ENCODE results near the gene SHISA8. TPM values are rescaled to one million over a fixed set of nuclear protein-coding genes. Genes with fewer than 3 reads are reported as not detected.

The SHISA8 gene
- polyA plus RNA-seq, 1 donor, result 0.10 TPM

DNA sequence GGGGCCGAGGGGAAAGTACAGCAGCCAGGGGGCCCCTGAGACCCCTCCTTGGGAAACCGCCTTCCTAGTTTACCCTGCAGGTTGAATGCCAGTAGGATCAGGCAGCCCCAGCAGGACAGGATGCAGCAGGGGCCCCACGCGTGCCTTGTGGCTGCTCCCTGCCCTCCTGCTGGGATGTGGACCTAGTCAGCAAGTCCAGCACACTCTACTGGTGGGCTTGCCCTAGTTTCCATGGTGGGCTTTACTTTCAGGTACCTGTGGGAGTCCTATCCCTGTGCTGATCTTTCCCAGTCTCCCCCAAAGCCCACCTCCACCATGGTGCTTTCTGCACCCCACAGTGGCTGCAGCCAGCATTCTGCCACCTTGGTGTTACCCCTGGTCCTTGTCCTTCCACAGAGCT lies 22.2 kb downstream of the SHISA8 start:
- no CpG with 5 or more reads among the region's 4 CpGs for WGBS (ENCODE audit: insufficient coverage, low lambda C conversion rate)
- DNase-seq, result no peak
- H3K36me3 ChIP-seq (ENCODE audit: control insufficient read depth, insufficient read depth, low read length), result peaks cover 80% of the 10 kb centered on the region
- H3K27me3 ChIP-seq (ENCODE audit: control insufficient read depth, insufficient read depth, low read length), result no peaks in the 10 kb centered on the region
- no peaks in the 10 kb centered on the region for H3K9me3 ChIP-seq (ENCODE audit: control insufficient read depth, low read depth, low read length)
- no peak overlapping the region for H3K27ac ChIP-seq (ENCODE audit: low read length)
- H3K4me1 ChIP-seq (ENCODE audit: control insufficient read depth, insufficient read depth, low read length), result no peaks in the 10 kb centered on the region
- no peak overlapping the region for H3K4me3 ChIP-seq (ENCODE audit: low read length)

DNA sequence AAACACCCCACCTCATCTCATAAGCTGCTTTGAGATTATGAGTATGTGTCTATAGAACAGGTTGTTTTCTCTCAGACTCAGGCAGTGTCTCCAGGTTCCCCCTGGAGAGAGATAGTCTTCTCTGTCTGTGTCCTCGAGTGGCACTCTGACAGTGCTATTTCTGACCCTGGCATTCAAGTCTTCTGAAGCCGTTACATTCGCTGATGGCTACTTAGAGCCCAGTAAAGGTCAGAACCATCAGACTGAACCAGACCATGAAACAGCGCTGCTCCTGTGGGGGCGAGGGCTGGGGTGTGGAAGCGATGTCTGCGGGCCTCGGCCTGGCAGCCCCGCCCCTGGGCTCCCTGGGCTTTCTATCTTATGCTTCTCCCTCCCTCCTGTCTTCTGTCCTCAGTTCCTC lies 23.5 kb downstream of the SHISA8 start:
- DNase-seq, result no peak
- Histone ChIP-seq H3K9me3 (ENCODE audit: control insufficient read depth, low read depth, low read length) (no peaks in the 10 kb centered on the region), H3K4me1 (ENCODE audit: control insufficient read depth, insufficient read depth, low read length) (peaks cover 2% of the 10 kb centered on the region), H3K36me3 (ENCODE audit: control insufficient read depth, insufficient read depth, low read length) (peaks cover 72% of the 10 kb centered on the region), H3K27me3 (ENCODE audit: control insufficient read depth, insufficient read depth, low read length) (no peaks in the 10 kb centered on the region), H3K27ac (ENCODE audit: low read length) (no peak overlapping the region), H3K4me3 (ENCODE audit: low read length) (no peak overlapping the region)
- WGBS (ENCODE audit: insufficient coverage, low lambda C conversion rate), result no CpG with 5 or more reads among the region's 9 CpGs

DNA sequence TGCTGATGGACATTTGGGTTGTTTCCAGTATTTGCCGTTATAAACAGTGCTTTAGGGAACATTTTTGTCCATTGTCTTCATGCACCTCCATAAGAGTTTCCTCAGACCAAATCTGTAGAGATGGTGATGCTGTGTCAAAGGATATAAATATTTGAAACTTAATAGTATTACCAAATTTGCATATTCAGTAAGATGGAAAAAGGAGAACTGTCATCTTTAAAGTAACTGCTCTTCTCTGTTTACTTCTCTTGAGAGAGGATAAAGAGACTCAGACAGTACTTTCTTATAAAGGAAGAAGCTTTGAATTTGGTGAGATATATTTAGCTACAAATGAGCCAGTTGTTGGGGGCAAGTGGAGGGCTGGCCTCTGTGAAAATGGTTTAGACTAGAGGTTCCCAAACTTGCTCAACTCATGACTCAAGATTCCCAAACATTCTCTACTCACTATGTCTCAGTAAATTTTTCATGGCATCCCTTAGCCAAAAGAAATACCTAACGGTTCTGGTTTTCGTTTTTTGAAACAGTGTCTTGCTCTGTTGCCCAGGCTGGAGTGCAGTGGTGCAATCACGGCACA lies 26.2 kb downstream of the SHISA8 start:
- H3K9me3 ChIP-seq (ENCODE audit: control insufficient read depth, low read depth, low read length), result no peaks in the 10 kb centered on the region
- no peak overlapping the region for H3K4me3 ChIP-seq (ENCODE audit: low read length)
- no peaks in the 10 kb centered on the region for H3K27me3 ChIP-seq (ENCODE audit: control insufficient read depth, insufficient read depth, low read length)
- peaks cover 79% of the 10 kb centered on the region for H3K36me3 ChIP-seq (ENCODE audit: control insufficient read depth, insufficient read depth, low read length)
- H3K4me1 ChIP-seq (ENCODE audit: control insufficient read depth, insufficient read depth, low read length), result peaks cover 15% of the 10 kb centered on the region
- H3K27ac ChIP-seq (ENCODE audit: low read length), result no peak overlapping the region
- WGBS (ENCODE audit: insufficient coverage, low lambda C conversion rate), result no CpG with 5 or more reads among the region's 4 CpGs
- no peak for DNase-seq

DNA sequence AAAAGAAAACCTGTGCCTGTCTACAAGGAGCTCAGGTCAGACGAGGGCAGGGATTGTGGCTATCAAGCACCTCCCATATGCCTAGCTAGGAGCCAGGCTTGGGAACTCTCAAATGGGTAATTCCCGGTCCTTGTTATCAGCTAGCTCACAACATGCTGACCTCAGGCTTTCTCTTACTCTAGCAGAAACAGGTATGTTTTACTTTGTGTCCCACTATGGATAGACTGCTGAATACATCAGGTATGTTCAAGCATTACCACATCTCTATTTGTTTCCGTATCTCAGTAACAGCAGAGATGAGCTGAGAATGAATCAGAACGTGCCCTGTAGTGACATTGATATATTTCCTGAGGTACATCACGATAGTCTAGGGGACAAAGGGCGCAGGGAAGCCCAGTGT lies 29.4 kb downstream of the SHISA8 start:
- peak overlapping the region; percentile 84 for H3K27ac ChIP-seq (ENCODE audit: low read length)
- peaks cover 82% of the 10 kb centered on the region for H3K36me3 ChIP-seq (ENCODE audit: control insufficient read depth, insufficient read depth, low read length)
- peak; percentile 45 to 67 for DNase-seq
- no peaks in the 10 kb centered on the region for H3K27me3 ChIP-seq (ENCODE audit: control insufficient read depth, insufficient read depth, low read length)
- 54% methylated on average over 2 of the region's 6 CpGs for WGBS (ENCODE audit: insufficient coverage, low lambda C conversion rate)
- peaks cover 15% of the 10 kb centered on the region for H3K4me1 ChIP-seq (ENCODE audit: control insufficient read depth, insufficient read depth, low read length)
- no peak overlapping the region for H3K4me3 ChIP-seq (ENCODE audit: low read length)
- no peaks in the 10 kb centered on the region for H3K9me3 ChIP-seq (ENCODE audit: control insufficient read depth, low read depth, low read length)

DNA sequence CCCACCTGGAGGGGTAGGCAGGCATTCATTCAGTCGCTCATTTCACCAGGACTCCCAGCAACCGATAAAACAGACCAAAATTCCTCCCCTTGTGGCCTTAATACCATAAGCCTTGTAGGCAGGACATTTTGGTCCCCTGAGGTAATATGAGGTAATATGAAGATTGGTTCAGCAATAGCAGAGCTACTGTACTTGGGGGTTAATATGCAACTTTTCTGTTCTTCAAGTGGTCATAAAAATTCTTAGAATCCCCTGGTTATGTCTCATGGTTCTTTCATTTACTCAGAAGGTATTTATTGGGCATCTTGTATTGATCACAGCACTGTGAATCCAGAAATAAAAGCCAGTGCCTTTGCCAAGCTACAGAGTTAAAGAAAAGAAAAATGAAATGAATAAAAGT lies 29.8 kb downstream of the SHISA8 start:
- H3K27ac ChIP-seq (ENCODE audit: low read length), result peak overlapping the region; percentile 84
- H3K36me3 ChIP-seq (ENCODE audit: control insufficient read depth, insufficient read depth, low read length), result peaks cover 82% of the 10 kb centered on the region
- no peak overlapping the region for H3K4me3 ChIP-seq (ENCODE audit: low read length)
- H3K9me3 ChIP-seq (ENCODE audit: control insufficient read depth, low read depth, low read length), result no peaks in the 10 kb centered on the region
- no peaks in the 10 kb centered on the region for H3K27me3 ChIP-seq (ENCODE audit: control insufficient read depth, insufficient read depth, low read length)
- DNase-seq, result no peak
- no CpG with 5 or more reads among the region's 2 CpGs for WGBS (ENCODE audit: insufficient coverage, low lambda C conversion rate)
- peaks cover 15% of the 10 kb centered on the region for H3K4me1 ChIP-seq (ENCODE audit: control insufficient read depth, insufficient read depth, low read length)

DNA sequence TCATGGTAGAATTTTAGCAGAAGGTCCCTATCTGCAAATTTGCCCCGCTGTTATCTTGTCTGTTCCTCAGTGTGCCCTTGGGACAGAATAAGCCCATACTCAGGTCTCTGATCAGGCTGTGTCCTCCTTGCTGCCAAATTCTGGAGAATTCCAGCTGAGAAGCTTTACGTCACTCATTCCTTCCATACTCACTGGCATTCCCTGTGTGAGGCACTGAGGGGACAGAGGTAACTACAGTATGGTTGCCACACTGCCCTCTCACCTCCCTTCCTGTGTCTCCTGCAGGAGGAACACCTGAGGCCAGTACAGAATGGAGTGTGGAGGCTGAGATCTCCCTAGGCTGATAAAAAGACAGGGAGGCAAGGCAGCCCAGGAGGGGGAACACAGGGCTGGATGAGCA lies 31.5 kb downstream of the SHISA8 start:
- Histone ChIP-seq H3K9me3 (ENCODE audit: control insufficient read depth, low read depth, low read length) (no peaks in the 10 kb centered on the region), H3K4me1 (ENCODE audit: control insufficient read depth, insufficient read depth, low read length) (peaks cover 15% of the 10 kb centered on the region), H3K36me3 (ENCODE audit: control insufficient read depth, insufficient read depth, low read length) (peaks cover 81% of the 10 kb centered on the region), H3K4me3 (ENCODE audit: low read length) (no peak overlapping the region), H3K27ac (ENCODE audit: low read length) (no peak overlapping the region), H3K27me3 (ENCODE audit: control insufficient read depth, insufficient read depth, low read length) (no peaks in the 10 kb centered on the region)
- WGBS (ENCODE audit: insufficient coverage, low lambda C conversion rate), result 80% methylated on average over 1 of the region's 2 CpGs
- DNase-seq, result no peak

DNA sequence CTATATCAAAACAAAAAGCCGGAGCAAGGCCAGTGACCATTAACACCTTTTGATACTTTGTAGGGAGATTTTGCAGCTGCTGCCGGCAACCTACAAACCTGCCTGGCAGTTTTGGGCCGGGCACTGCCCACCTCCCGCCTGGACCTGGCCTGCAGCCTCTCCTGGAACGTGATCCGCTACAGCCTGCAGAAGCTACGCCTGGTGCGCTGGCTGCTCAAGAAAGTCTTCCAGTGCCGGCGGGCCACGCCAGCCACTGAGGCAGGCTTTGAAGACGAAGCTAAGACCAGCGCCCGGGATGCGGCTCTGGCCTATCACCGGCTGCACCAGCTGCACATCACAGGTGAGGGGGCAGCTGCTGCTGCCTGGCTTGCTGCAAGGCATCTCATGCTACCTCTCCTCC lies 34.2 kb downstream of the SHISA8 start:
- Histone ChIP-seq H3K27me3 (ENCODE audit: control insufficient read depth, insufficient read depth, low read length) (no peaks in the 10 kb centered on the region), H3K4me1 (ENCODE audit: control insufficient read depth, insufficient read depth, low read length) (peaks cover 8% of the 10 kb centered on the region), H3K27ac (ENCODE audit: low read length) (no peak overlapping the region), H3K4me3 (ENCODE audit: low read length) (no peak overlapping the region), H3K9me3 (ENCODE audit: control insufficient read depth, low read depth, low read length) (no peaks in the 10 kb centered on the region), H3K36me3 (ENCODE audit: control insufficient read depth, insufficient read depth, low read length) (peaks cover 87% of the 10 kb centered on the region)
- no peak for DNase-seq
- no CpG with 5 or more reads among the region's 16 CpGs for WGBS (ENCODE audit: insufficient coverage, low lambda C conversion rate)

DNA sequence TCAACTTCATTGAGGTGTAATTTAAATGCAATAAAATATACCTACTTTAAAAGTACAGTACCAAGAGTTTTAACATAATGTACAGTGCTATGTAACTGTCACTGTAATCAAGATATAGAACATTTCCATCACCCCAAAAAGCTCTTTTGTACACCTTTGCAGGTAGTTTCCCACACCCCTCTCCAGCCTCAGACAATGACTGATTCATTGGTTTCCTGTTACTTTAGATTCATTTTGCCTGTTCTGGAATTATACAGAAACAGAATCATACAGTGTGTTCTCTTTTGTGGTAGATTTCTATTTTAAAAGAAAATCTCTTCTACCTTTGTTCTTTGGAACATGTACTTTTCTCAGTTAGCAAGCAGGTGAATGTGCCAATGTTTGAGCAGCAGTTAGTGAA lies 38.2 kb downstream of the SHISA8 start:
- Histone ChIP-seq H3K27ac (ENCODE audit: low read length) (no peak overlapping the region), H3K36me3 (ENCODE audit: control insufficient read depth, insufficient read depth, low read length) (peaks cover 70% of the 10 kb centered on the region), H3K4me3 (ENCODE audit: low read length) (no peak overlapping the region), H3K4me1 (ENCODE audit: control insufficient read depth, insufficient read depth, low read length) (no peaks in the 10 kb centered on the region), H3K27me3 (ENCODE audit: control insufficient read depth, insufficient read depth, low read length) (no peaks in the 10 kb centered on the region), H3K9me3 (ENCODE audit: control insufficient read depth, low read depth, low read length) (no peaks in the 10 kb centered on the region)
- DNase-seq, result no peak

DNA sequence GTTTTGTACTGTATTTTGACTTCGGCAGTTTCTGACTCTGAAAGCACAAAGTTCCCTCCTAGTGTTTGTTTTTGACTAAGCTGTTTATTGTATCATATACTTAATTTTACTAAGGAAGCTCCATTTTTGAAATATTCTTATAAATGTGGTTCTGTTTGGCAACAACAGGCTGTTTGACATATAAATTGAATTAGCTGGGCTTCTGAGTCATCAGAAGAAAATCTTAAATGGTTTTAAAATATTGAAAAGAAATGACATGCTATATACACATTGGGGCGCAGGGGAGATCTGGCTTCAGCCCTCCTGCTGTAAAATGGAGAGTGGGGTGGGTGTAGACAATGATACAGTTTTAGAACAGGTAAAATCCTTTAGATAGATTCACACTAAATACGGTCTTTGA lies 38.6 kb downstream of the SHISA8 start:
- peaks cover 69% of the 10 kb centered on the region for H3K36me3 ChIP-seq (ENCODE audit: control insufficient read depth, insufficient read depth, low read length)
- DNase-seq, result no peak
- no peak overlapping the region for H3K27ac ChIP-seq (ENCODE audit: low read length)
- H3K4me1 ChIP-seq (ENCODE audit: control insufficient read depth, insufficient read depth, low read length), result no peaks in the 10 kb centered on the region
- no peak overlapping the region for H3K4me3 ChIP-seq (ENCODE audit: low read length)
- H3K27me3 ChIP-seq (ENCODE audit: control insufficient read depth, insufficient read depth, low read length), result no peaks in the 10 kb centered on the region
- 100% methylated on average over 2 of the region's 3 CpGs for WGBS (ENCODE audit: insufficient coverage, low lambda C conversion rate)
- no peaks in the 10 kb centered on the region for H3K9me3 ChIP-seq (ENCODE audit: control insufficient read depth, low read depth, low read length)

DNA sequence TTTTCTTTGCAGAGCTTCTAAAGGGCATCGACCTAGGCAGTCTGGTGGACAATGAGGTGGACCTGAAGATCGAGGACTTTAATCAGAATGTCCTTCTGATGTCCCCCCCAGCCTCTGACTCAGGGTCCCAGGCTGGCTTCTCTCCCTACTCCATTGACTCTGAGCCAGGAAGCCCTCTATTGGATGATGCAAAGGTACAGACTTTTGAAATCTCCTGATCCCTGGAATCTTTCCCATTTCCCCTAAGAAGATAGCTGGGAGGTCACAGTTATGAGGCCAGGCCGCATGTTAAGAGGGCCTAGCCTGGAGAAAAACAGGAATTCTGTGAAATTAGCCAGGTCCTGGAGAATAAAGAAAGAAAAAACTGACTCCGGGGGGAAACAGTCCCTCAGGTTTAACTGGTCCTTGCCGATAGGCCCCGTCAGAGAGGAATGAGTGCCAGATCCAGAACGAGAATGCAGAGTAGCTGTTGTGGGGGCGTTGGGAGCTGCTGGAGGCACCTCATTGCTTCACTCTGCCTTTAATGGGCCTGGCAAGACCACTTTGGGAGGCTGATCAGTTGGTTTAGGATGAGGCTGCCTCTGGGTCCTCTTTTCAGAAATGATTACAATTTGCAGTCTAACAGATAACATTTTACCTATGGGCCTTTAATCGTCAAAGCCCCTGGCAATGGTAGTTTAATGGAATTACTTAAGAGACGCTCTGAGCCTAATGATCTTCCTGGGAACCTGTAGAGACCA lies 39.2 kb downstream of the SHISA8 start:
- H3K4me1 ChIP-seq (ENCODE audit: control insufficient read depth, insufficient read depth, low read length), result no peaks in the 10 kb centered on the region
- peaks cover 70% of the 10 kb centered on the region for H3K36me3 ChIP-seq (ENCODE audit: control insufficient read depth, insufficient read depth, low read length)
- 100% methylated on average over 1 of the region's 10 CpGs for WGBS (ENCODE audit: insufficient coverage, low lambda C conversion rate)

DNA sequence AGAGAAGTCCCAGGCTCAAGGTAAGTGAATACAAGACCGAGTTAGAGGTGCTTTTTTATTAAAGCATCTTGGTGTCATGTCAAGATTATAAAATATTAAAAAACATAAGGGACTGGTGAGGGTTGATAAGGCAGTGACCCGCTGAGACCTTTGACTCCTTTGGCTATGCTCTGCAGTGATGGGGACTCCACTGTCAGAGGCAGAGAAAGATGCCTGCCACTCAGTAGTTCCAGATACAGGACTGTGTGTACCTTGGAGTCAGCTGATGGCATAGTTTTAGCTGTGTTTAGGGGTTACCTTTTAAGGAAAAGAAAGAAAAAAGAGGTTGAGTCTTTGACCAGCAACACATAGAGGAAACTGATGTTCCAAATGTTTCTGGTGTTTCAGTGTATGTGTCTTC lies 40.8 kb downstream of the SHISA8 start:
- no peaks in the 10 kb centered on the region for H3K9me3 ChIP-seq (ENCODE audit: control insufficient read depth, low read depth, low read length)
- DNase-seq, result no peak
- no CpG with 5 or more reads among the region's 2 CpGs for WGBS (ENCODE audit: insufficient coverage, low lambda C conversion rate)

More for the DNA sequence above, 39.2 kb downstream of the SHISA8 start:
- no peaks in the 10 kb centered on the region for H3K9me3 ChIP-seq (ENCODE audit: control insufficient read depth, low read depth, low read length)
- no peak overlapping the region for H3K4me3 ChIP-seq (ENCODE audit: low read length)
- DNase-seq, result no peak
- no peak overlapping the region for H3K27ac ChIP-seq (ENCODE audit: low read length)
- no peaks in the 10 kb centered on the region for H3K27me3 ChIP-seq (ENCODE audit: control insufficient read depth, insufficient read depth, low read length)

More for the DNA sequence above, 40.8 kb downstream of the SHISA8 start:
- Histone ChIP-seq H3K4me3 (ENCODE audit: low read length) (no peak overlapping the region), H3K27me3 (ENCODE audit: control insufficient read depth, insufficient read depth, low read length) (no peaks in the 10 kb centered on the region), H3K4me1 (ENCODE audit: control insufficient read depth, insufficient read depth, low read length) (no peaks in the 10 kb centered on the region), H3K36me3 (ENCODE audit: control insufficient read depth, insufficient read depth, low read length) (peaks cover 63% of the 10 kb centered on the region), H3K27ac (ENCODE audit: low read length) (no peak overlapping the region)

Measured in large intestine (tissue), 3 donors.